AG10803 (cell line): ENCODE results near the gene NUDT9.

ENCODE experiments used
- DNase-seq: peaks from one replicate; pipeline ENCODE4 v3.0.0; 2010; ENCODE audit warnings: low read depth
- H3K4me3 ChIP-seq: 2 replicates; pipeline ENCODE4 v1.5.1; 2011; ENCODE audit warnings: mild to moderate bottlenecking, low read length, control low read depth
- CTCF ChIP-seq: conservative IDR thresholded peaks from 2 replicates; pipeline ENCODE4 v1.5.1; 2011; ENCODE audit warnings: mild to moderate bottlenecking, low read length, control low read depth, inconsistent platforms

The NUDT9 gene

GRCh38 chr4:87426865-87427517 is 4.6 kb downstream of the NUDT9 start:
- TF ChIP-seq CTCF, result no peak
- no peak for DNase-seq
- no peak overlapping the region for H3K4me3 ChIP-seq

GRCh38 chr4:87427518-87427868 is 5.1 kb downstream of the NUDT9 start:
- no peak overlapping the region for H3K4me3 ChIP-seq
- no peak for DNase-seq
- TF ChIP-seq CTCF, result no peak

GRCh38 chr4:87428979-87429378 is 6.6 kb downstream of the NUDT9 start:
- no peak overlapping the region for H3K4me3 ChIP-seq
- no peak for TF ChIP-seq CTCF
- no peak for DNase-seq

- DNase-seq, result no peak
- TF ChIP-seq CTCF, result no peak
- H3K4me3 ChIP-seq, result no peak overlapping the region
These were observed 7.7 kb downstream of the NUDT9 start for GRCh38 chr4:87430038-87430437.

GRCh38 chr4:87433342-87433741 is 11.0 kb downstream of the NUDT9 start:
- H3K4me3 ChIP-seq, result no peak overlapping the region
- DNase-seq, result no peak
- no peak for TF ChIP-seq CTCF

- TF ChIP-seq CTCF, result no peak
- no peak for DNase-seq
These were observed 20.5 kb downstream of the NUDT9 start for GRCh38 chr4:87442889-87443288.

GRCh38 chr4:87444741-87445140 is 22.4 kb downstream of the NUDT9 start:
- no peak for DNase-seq
- no peak for TF ChIP-seq CTCF

More at GRCh38 chr4:87442889-87443288, 20.5 kb downstream of the NUDT9 start:
- no peak overlapping the region for H3K4me3 ChIP-seq

More at GRCh38 chr4:87444741-87445140, 22.4 kb downstream of the NUDT9 start:
- no peak overlapping the region for H3K4me3 ChIP-seq
